Fibroblast of skin of right quadriceps (primary cell): ENCODE data around the gene ACTL6B.
A peak's percentile ranks its signal among the peaks of the same experiment; 100 is the strongest.
"Not testable (repeated sequence)": the region's sequence is repeated elsewhere in the genome, so short reads cannot be mapped to it uniquely, and the experiment has no call there.

Experiments
- DNase-seq: peaks from one replicate; pipeline ENCODE4 v3.0.0-alpha.2; 2013

The ACTL6B gene

GRCh38 chr7:100655908-100656674, at the start of gene ACTL6B:
Gene ACTL6B (minus strand): TSS chr7:100656448. CDS start chr7:100656354, 94 bp downstream.
- DNase-seq = peak; percentile 53

DNA sequence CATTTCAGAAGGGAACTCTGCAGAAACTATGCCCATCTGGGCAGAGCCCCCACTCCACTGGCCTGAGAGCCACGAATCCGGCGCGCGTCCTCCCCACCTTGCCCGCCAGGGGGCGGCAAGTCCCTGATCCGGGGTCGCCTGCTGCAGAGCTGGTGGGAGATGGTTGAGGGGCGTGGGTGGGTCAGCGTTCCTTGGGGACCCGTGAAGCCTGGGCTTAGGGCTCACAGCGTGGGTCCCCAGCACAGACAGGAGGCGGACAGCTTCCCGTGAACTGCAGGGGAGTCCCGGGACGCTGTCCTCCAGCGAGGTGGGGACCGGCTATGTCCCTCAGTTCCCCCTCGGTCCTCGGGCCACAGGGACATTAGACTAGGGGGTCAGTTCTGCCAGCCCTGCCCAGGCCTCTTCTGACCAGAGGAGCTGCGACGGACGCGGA, 49.1 kb upstream of the ACTL6B start:
- DNase-seq = peak; percentile 68

GRCh38 chr7:100701089-100701488, 44.8 kb upstream of the ACTL6B start:
- not testable (repeated sequence) for DNase-seq

- no peak for DNase-seq
These were observed 42.8 kb upstream of the ACTL6B start for GRCh38 chr7:100699018-100699417.

- DNase-seq = no peak
These were observed 39.9 kb upstream of the ACTL6B start for GRCh38 chr7:100696123-100696521.

DNA sequence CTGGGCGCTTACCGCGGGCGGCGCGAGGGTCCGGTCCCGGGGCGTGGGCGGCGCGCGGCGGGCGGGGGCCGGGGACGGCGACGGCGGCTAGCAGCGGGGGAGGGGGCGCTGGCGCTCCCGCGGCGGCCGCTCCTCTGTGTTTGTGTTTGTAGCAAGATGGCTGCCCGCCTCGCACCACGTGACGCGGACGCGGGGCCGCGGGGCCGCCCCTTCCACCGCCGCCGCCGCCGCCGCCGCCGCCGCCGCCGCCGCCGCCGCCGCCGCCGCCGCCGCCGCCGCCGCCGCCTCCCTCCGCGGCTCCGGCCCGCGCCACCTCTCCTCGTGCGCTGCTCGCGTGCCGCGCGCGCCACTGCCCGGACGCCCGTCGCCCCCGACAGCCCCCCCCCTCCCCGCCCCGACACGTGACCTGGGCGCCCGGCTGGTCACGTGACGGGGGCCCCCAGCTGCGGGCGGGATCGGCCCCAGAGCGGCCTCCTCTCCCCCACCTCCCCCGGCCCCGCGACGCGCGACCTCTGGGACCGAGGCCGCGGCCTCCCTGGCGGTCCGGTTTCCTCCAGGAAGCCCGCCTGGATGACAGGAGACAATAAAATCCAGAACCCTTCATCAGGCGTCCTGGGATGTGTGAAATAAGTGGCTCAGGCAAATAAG, 38.0 kb upstream of the ACTL6B start, which contains the start of gene GIGYF1:
GIGYF1 (minus strand) TSS at position 153 of the 648 bp plus-strand sequence. CDS start 6,012 bp downstream, outside the sequence.
- peak; percentile 62 for DNase-seq

GRCh38 chr7:100693312-100694097, 37.3 kb upstream of the ACTL6B start:
- no peak for DNase-seq

DNA sequence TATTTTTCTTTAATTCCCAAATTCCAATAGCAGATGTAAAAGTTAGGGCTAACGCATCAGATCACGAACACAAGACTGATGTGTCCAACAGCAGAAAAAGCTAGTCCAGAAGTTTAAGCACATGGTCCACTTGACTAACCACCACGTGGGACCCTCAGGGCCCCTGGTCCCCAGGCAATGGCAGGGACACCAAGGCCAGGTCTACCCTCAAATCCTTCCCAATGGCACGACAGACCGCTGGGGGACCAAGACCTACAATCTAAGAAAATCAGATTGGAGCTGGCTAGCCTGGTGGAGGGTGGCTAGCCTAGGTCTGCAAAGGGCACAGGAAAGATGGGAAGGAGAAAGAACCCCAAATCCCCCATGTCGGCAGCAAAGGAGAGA, 36.3 kb upstream of the ACTL6B start:
- no peak for DNase-seq

- peak; percentile 66 for DNase-seq
These were observed 35.7 kb upstream of the ACTL6B start for GRCh38 chr7:100691676-100692577.

- no peak for DNase-seq
These were observed 33.2 kb upstream of the ACTL6B start for GRCh38 chr7:100689230-100690135.

DNA sequence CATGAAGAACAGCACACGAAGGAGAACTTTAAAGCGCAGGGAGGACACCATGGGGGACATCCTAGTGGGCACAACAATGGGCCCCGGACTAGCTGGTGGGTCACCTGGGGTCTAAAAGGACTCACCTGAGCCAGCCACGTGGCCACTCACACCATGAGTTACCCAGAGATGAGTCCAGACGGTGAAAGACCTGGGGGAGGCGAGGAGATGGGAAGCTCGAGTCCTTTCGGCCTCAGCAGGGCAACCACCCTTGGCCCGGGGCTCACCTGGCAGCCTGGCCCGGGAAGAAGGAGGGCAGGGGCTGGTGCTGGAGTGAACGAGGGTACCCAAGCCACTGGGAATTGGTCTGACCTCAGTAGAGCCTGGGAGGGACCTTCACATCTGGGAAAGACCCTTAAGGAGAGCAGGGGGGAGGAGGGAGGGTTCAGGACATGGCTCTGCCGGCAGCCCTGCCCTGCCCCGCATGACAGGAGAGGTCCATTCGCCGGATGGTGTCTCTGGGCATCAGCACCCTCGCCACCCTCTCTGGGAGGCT, 32.1 kb upstream of the ACTL6B start:
- DNase-seq = no peak

DNA sequence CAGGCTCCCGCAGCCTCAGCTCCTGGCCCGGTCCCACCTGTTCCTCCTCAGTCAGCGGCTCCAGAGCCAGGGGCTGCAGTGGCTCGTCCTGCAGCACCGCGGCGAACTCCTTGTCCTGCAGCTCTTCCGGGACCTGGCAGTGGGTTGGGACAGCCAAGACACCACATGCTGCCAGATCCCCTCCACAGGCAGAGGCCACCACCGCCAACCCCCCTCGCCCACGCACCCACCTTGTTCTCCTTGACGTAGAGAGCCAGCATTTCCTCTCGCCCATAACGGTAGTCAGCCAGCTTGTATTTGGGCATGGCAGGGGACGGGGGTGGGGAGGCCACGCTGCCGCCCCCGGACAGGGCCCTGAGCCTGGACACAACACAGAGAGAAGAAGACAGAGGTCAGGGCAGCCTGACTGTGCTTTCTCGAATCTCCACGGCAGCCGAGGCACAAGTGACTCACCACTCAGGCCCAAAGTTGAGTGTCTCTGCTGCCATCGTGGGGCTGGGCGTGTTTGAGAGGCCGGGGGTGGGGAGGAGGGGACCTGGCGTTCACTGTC, 31.6 kb upstream of the ACTL6B start:
- no peak for DNase-seq

- DNase-seq = no peak
These were observed 31.0 kb upstream of the ACTL6B start for GRCh38 chr7:100687261-100687660.

DNA sequence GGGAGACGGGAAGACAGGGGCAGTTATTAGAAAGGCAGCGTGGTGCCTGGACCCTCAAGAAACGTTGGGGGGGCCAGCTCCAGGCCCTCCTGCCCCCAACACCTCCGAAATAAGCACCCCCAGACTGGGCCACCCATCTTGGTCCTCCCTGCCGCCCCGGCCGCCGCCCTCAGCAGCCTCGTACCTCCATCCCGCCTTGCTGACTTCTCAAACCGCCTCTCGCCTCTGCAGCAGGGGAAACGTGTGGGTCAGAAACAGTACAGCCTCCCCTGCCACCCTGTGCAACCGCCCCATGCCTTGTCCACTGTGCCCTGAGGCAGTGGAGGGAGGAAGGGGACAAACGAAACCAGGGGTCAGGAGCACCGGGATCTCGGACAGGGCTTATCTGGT, 30.6 kb upstream of the ACTL6B start:
- DNase-seq = no peak

DNA sequence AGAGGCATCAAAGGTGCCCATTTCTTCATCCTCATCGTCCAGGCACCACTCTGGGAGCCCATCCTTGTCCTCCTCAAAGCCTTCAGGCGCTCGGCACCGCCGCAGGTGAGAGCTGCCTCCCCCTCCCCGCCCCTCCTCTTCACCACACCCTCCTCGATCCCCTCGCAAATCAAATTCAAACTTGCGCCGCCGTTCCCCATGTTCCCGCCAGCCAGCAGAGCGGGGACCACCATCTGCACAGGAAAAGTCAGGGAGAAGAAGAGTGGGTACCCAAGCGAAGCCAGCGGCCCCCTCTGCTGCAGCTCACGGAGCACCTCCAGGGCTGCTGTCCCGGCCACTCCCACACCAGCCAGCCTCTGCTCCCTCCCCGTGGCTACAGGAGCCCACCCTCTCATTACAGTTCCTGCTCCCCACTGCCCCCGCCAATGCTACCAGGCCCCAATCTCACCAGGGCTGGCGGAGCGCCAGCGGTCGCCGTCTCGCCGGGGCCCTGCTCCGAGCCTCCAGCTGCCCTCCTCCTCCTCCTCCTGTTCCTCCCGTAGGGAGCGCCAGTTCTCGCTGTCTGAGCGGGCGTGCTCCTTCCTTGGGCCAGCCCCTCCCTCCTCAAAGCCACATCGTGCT, 30.1 kb upstream of the ACTL6B start:
- no peak for DNase-seq

DNA sequence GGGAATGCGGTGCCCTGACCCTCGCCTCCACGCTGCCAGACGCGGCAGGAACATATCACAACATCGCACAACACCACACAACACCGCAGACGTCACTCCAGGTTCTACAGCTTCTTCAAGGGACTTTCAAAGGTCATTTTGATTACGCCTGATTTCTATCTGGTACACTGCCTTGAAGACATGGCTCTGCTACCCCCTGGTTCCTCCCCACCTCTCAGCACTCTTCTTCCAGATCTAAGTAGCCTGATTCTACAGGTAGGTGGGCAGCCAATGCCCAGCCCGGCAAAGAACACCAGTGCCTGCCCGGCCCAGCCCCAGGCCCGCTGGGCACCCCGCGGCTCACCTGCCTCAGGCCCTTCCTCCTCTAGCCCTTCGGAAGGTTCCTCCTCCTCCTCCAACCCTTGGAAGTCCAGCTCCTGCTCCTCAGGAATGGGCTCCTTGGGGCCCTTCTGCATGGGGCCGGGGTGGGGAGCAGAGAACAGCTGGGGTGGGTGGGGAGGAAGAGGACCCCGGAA, 29.4 kb upstream of the ACTL6B start:
- no peak for DNase-seq

DNA sequence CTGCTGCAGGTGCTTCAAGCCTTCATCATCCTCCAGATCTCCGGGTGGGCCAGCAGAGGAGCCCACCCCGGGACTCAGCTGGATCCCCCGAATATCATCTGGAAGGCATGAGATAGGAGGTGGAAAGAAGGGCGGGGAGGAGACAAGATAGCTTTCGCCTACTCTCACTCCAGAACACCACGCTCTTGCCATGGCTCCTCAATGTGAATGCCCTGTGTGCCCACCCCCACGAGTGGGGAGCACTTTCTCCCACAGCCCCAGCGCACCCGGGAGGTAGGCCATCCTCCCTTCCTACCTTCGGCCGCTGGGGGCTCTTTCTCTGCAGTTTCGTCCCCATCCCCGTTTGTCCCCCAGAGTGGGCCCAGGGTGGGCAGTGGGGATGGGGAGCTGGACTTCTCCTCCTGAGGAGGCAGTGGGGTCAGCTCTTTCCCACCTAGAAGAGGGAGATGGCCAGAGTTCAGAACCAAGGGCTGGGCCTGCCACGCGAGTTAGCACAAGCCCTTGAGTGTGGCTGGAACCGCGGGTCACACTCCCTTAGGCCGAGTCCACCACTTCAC, 28.9 kb upstream of the ACTL6B start:
- no peak for DNase-seq

DNA sequence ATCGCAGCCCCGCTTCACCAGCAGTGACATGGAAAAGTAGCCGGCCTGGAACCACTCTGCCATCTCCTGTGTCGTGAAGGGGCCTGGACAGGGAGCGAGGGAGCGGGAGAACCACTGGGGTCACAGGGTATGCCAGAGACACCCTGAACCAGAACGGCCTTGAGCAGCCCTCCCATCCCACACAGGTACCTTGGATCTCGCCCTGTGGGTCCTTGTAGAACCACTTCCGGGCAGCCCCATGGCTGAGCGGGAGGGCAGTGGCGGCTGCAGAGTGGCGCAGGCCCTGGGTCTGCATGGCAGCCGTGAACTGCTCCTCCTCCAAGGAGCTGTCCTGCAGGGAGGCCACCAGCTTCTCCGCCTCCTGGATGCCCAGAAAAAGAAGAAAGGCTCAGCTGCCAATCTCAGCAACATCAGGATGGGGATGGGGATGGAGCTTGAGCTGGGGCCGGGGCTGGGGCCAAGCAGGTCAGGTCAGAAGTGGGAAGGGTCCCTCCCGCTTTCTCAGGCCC, 28.3 kb upstream of the ACTL6B start:
- DNase-seq = no peak
